Smooth muscle cell (in vitro differentiated cells): ENCODE measurements around the gene ZIK1. TPM values are rescaled to one million over a fixed set of nuclear protein-coding genes. Genes with fewer than 3 reads are reported as not detected.

Source experiments
- DNase-seq: peaks from one replicate; lab custom pipeline; 2025; ENCODE audit not compliant: unreplicated experiment; lab: John Stamatoyannopoulos, UW
- H2AFZ ChIP-seq: fragments of 200-600 bp; sonication (generic); 2 replicates; pipeline ENCODE4 v1.6.0; 2016; ENCODE audit warnings: antibody characterized with exemption, low read depth, mild to moderate bottlenecking
- H3F3A ChIP-seq: fragments of 200-600 bp; sonication (generic); 2 replicates; pipeline ENCODE4 v1.6.0; 2017; ENCODE audit warnings: antibody characterized with exemption, low read depth
- H3K27ac ChIP-seq: fragments of 200-600 bp; sonication (generic); 2 replicates; pipeline ENCODE4 v1.5.1; 2016; ENCODE audit warnings: low read depth, mild to moderate bottlenecking
- H3K27me3 ChIP-seq: fragments of 200-600 bp; sonication (generic); 2 replicates; pipeline ENCODE4 v1.6.1; 2016; ENCODE audit warnings: low read depth, mild to moderate bottlenecking
- H3K36me3 ChIP-seq: fragments of 200-600 bp; sonication (generic); 2 replicates; pipeline ENCODE4 v1.5.1; 2016; ENCODE audit warnings: low read depth
- H3K4me1 ChIP-seq: fragments of 200-600 bp; sonication (generic); 2 replicates; pipeline ENCODE4 v1.5.1; 2016; ENCODE audit warnings: low read depth
- H3K4me2 ChIP-seq: fragments of 200-600 bp; sonication (generic); 2 replicates; pipeline ENCODE4 v1.6.0; 2016; ENCODE audit warnings: mild to moderate bottlenecking
- H3K4me3 ChIP-seq: fragments of 200-600 bp; sonication (generic); 2 replicates; pipeline ENCODE4 v1.5.1; 2016; ENCODE audit warnings: mild to moderate bottlenecking
- H3K79me2 ChIP-seq: fragments of 200-600 bp; sonication (generic); 2 replicates; pipeline ENCODE4 v1.6.0; 2016; ENCODE audit warnings: low read depth, mild to moderate bottlenecking
- H3K9ac ChIP-seq: fragments of 200-600 bp; sonication (generic); 2 replicates; pipeline ENCODE4 v1.6.0; 2016; ENCODE audit warnings: low read depth
- H3K9me3 ChIP-seq: fragments of 200-600 bp; sonication (generic); replicated peaks from 2 replicates; pipeline ENCODE4 v1.5.1; 2016; ENCODE audit warnings: low read depth
- H4K20me1 ChIP-seq: fragments of 200-600 bp; sonication (generic); 2 replicates; pipeline ENCODE4 v1.6.0; 2016; ENCODE audit warnings: low read depth
- CTCF ChIP-seq: fragments of 200-600 bp; sonication (generic); IDR thresholded peaks from 2 replicates; pipeline ENCODE4 v1.5.1; 2017; ENCODE audit warnings: borderline replicate concordance, mild to moderate bottlenecking, antibody characterized with exemption; ENCODE audit not compliant: insufficient read depth, poor library complexity, severe bottlenecking
- WGBS: methylation state at CpG from one replicate; pipeline ENCODE4 v1.1.7; 2016; ENCODE audit warnings: low lambda C conversion rate; 5-methylcytosine and 5-hydroxymethylcytosine counted together
- polyA plus RNA-seq: library from polyadenylated mRNA; unstranded; fragments of >200 nt; fragmentation: Nextera tagmentation; extraction: Ambion mirVana; gene quantifications from 2 replicates; pipeline ENCODE4 v1.2.1, GENCODE V29; 2016
- total RNA-seq: library from RNA; depleted of rRNA; stranded (reverse); fragments of >200 nt; gene quantifications from 2 replicates; pipeline ENCODE4 v1.2.3, GENCODE V29; 2014

Gene ZIK1
- total and polyA plus RNA-seq, 2 experiments from 2014 or later, result 4.6 to 6.5 TPM

- Histone ChIP-seq H3F3A (peaks cover 3% of the 10 kb centered on the region), H4K20me1 (no peaks in the 10 kb centered on the region), H3K27ac (no peak overlapping the region), H2AFZ (no peak overlapping the region), H3K9me3 (peaks cover 74% of the 10 kb centered on the region), H3K4me2 (no peak overlapping the region), H3K4me1 (peaks cover 3% of the 10 kb centered on the region), H3K79me2 (peaks cover 39% of the 10 kb centered on the region), H3K4me3 (no peak overlapping the region), H3K36me3 (peaks cover 71% of the 10 kb centered on the region), H3K27me3 (no peaks in the 10 kb centered on the region), H3K9ac (no peak overlapping the region)
- no peak for TF ChIP-seq CTCF
- DNase-seq, result no peak
- WGBS, result 98% methylated on average over 4 of the region's 4 CpGs
Measured at GRCh38 chr19:57637379-57637778, 53.4 kb downstream of the ZIK1 start.

GRCh38 chr19:57641715-57642234 lies 57.8 kb downstream of the ZIK1 start:
- DNase-seq, result no peak
- Histone ChIP-seq H3K9me3 (peaks cover 61% of the 10 kb centered on the region), H3K4me1 (no peaks in the 10 kb centered on the region), H4K20me1 (no peaks in the 10 kb centered on the region), H3K27me3 (no peaks in the 10 kb centered on the region), H3K36me3 (peaks cover 61% of the 10 kb centered on the region), H2AFZ (no peak overlapping the region), H3K27ac (no peak overlapping the region), H3K9ac (no peak overlapping the region), H3K4me2 (no peak overlapping the region), H3K79me2 (peaks cover 14% of the 10 kb centered on the region), H3K4me3 (peak overlapping the region; percentile 1), H3F3A (no peaks in the 10 kb centered on the region)
- 100% methylated on average over 4 of the region's 4 CpGs for WGBS
- TF ChIP-seq CTCF, result no peak

GRCh38 chr19:57642396-57643046 lies 58.6 kb downstream of the ZIK1 start:
- Histone ChIP-seq H3K4me3 (no peak overlapping the region), H3K27me3 (no peaks in the 10 kb centered on the region), H3K27ac (no peak overlapping the region), H3K36me3 (peaks cover 53% of the 10 kb centered on the region), H3K79me2 (peaks cover 8% of the 10 kb centered on the region), H3K4me1 (no peaks in the 10 kb centered on the region), H3F3A (no peaks in the 10 kb centered on the region), H4K20me1 (no peaks in the 10 kb centered on the region), H2AFZ (no peak overlapping the region), H3K4me2 (no peak overlapping the region), H3K9me3 (peaks cover 53% of the 10 kb centered on the region), H3K9ac (no peak overlapping the region)
- WGBS, result over 99% methylated on average over 4 of the region's 4 CpGs
- DNase-seq, result no peak
- no peak for TF ChIP-seq CTCF

Other genes starting within 250 kb of the ZIK1 start
- gene ZNF304, start 232.9 kb upstream of the ZIK1 start, total RNA-seq, result 6.8 and 9.6 TPM in 2 replicates
- 3.5 and 3.9 TPM in 2 replicates for gene ZNF304, start 232.9 kb upstream of the ZIK1 start, polyA plus RNA-seq
- 25.4 and 34.4 TPM in 2 replicates for gene TRAPPC2B, start 220.6 kb upstream of the ZIK1 start, total RNA-seq
- gene TRAPPC2B, start 220.6 kb upstream of the ZIK1 start, polyA plus RNA-seq, result 36.3 and 42.6 TPM in 2 replicates
- 4.0 and 4.9 TPM in 2 replicates for gene ZNF547, start 220.6 kb upstream of the ZIK1 start, total RNA-seq
- 0.71 and 2.5 TPM in 2 replicates for gene ZNF547, start 220.6 kb upstream of the ZIK1 start, polyA plus RNA-seq
- 26.9 and 27.3 TPM in 2 replicates for gene ZNF548, start 194.3 kb upstream of the ZIK1 start, total RNA-seq
- 12.3 and 13.1 TPM in 2 replicates for gene ZNF548, start 194.3 kb upstream of the ZIK1 start, polyA plus RNA-seq
- 4.3 and 7.0 TPM in 2 replicates for gene ZNF17, start 173.0 kb upstream of the ZIK1 start, total RNA-seq
- gene ZNF17, start 173.0 kb upstream of the ZIK1 start, polyA plus RNA-seq, result 0.95 and 3.1 TPM in 2 replicates
- 4.0 and 9.4 TPM in 2 replicates for gene ZNF749, start 148.8 kb upstream of the ZIK1 start, total RNA-seq
- gene ZNF749, start 148.8 kb upstream of the ZIK1 start, polyA plus RNA-seq, result 1.6 and 3.1 TPM in 2 replicates
- 0.45 and 0.67 TPM in 2 replicates for gene VN1R1, start 127.0 kb upstream of the ZIK1 start, total RNA-seq
- 0.50 TPM in 1 of 2 replicates, not detected in the other for gene VN1R1, start 127.0 kb upstream of the ZIK1 start, polyA plus RNA-seq
- 8.2 and 11.2 TPM in 2 replicates for gene ZNF772, start 106.6 kb upstream of the ZIK1 start, total RNA-seq
- 1.4 and 2.1 TPM in 2 replicates for gene ZNF772, start 106.6 kb upstream of the ZIK1 start, polyA plus RNA-seq
- 11.5 and 20.5 TPM in 2 replicates for gene ZNF419, start 96.4 kb upstream of the ZIK1 start, total RNA-seq
- gene ZNF419, start 96.4 kb upstream of the ZIK1 start, polyA plus RNA-seq, result 9.4 and 9.8 TPM in 2 replicates
- gene ZNF773, start 84.2 kb upstream of the ZIK1 start, total RNA-seq, result 7.9 and 17.2 TPM in 2 replicates
- 7.3 and 9.6 TPM in 2 replicates for gene ZNF773, start 84.2 kb upstream of the ZIK1 start, polyA plus RNA-seq
- gene ZNF549, start 56.8 kb upstream of the ZIK1 start, total RNA-seq, result 7.0 TPM in 2 replicates
- gene ZNF549, start 56.8 kb upstream of the ZIK1 start, polyA plus RNA-seq, result 4.4 and 4.7 TPM in 2 replicates
- gene ZNF550, start 24.3 kb upstream of the ZIK1 start, total RNA-seq, result 5.1 and 6.3 TPM in 2 replicates
- 3.6 and 5.9 TPM in 2 replicates for gene ZNF550, start 24.3 kb upstream of the ZIK1 start, polyA plus RNA-seq
- gene ZNF416, start 5.2 kb upstream of the ZIK1 start, total RNA-seq, result 5.4 and 6.6 TPM in 2 replicates
- gene ZNF416, start 5.2 kb upstream of the ZIK1 start, polyA plus RNA-seq, result 3.6 TPM in 2 replicates
- 3.0 and 3.2 TPM in 2 replicates for gene ZNF530, start 15.7 kb downstream of the ZIK1 start, total RNA-seq
- gene ZNF530, start 15.7 kb downstream of the ZIK1 start, polyA plus RNA-seq, result 3.5 and 3.7 TPM in 2 replicates
- 25.8 and 27.6 TPM in 2 replicates for gene ZNF134, start 30.1 kb downstream of the ZIK1 start, total RNA-seq
- 7.0 and 9.0 TPM in 2 replicates for gene ZNF134, start 30.1 kb downstream of the ZIK1 start, polyA plus RNA-seq
- 14.1 and 15.7 TPM in 2 replicates for gene ZNF211, start 49.0 kb downstream of the ZIK1 start, total RNA-seq
- 10.5 and 12.1 TPM in 2 replicates for gene ZNF211, start 49.0 kb downstream of the ZIK1 start, polyA plus RNA-seq
- 0.27 TPM in 1 of 2 replicates, not detected in the other for gene ZSCAN4, start 84.8 kb downstream of the ZIK1 start, total RNA-seq
- gene ZSCAN4, start 84.8 kb downstream of the ZIK1 start, polyA plus RNA-seq, result 0.38 TPM in 1 of 2 replicates, not detected in the other
- gene ZNF551, start 97.8 kb downstream of the ZIK1 start, total RNA-seq, result 8.2 and 11.1 TPM in 2 replicates
- 1.1 and 1.6 TPM in 2 replicates for gene ZNF551, start 97.8 kb downstream of the ZIK1 start, polyA plus RNA-seq
- 7.3 and 9.6 TPM in 2 replicates for gene ZNF154, start 125.1 kb downstream of the ZIK1 start, total RNA-seq
- 3.3 and 8.1 TPM in 2 replicates for gene ZNF154, start 125.1 kb downstream of the ZIK1 start, polyA plus RNA-seq
- gene ZNF671, start 143.5 kb downstream of the ZIK1 start, total RNA-seq, result 4.7 and 7.0 TPM in 2 replicates
- 5.2 and 5.5 TPM in 2 replicates for gene ZNF671, start 143.5 kb downstream of the ZIK1 start, polyA plus RNA-seq
- 12.7 and 13.6 TPM in 2 replicates for gene ZNF776, start 162.7 kb downstream of the ZIK1 start, total RNA-seq
- gene ZNF776, start 162.7 kb downstream of the ZIK1 start, polyA plus RNA-seq, result 4.4 and 8.9 TPM in 2 replicates
- gene ZNF586, start 185.5 kb downstream of the ZIK1 start, total RNA-seq, result 8.2 and 20.3 TPM in 2 replicates
- gene ZNF586, start 185.5 kb downstream of the ZIK1 start, polyA plus RNA-seq, result 3.2 and 4.1 TPM in 2 replicates
- 2.8 and 6.7 TPM in 2 replicates for gene ZNF552, start 230.8 kb downstream of the ZIK1 start, total RNA-seq
- 1.9 and 6.4 TPM in 2 replicates for gene ZNF552, start 230.8 kb downstream of the ZIK1 start, polyA plus RNA-seq
- gene ZNF587B, start 246.2 kb downstream of the ZIK1 start, total RNA-seq, result 6.7 and 8.0 TPM in 2 replicates
- 1.2 and 4.3 TPM in 2 replicates for gene ZNF587B, start 246.2 kb downstream of the ZIK1 start, polyA plus RNA-seq